Measurements from ENCODE around the gene LYG2. TPM values are rescaled to one million over a fixed set of nuclear protein-coding genes. Genes with fewer than 3 reads are reported as not detected.

The LYG2 gene
- total and polyA plus RNA-seq, 2 of the 4 experiments (the other 2 are of a cell fraction) = not detected

DNA sequence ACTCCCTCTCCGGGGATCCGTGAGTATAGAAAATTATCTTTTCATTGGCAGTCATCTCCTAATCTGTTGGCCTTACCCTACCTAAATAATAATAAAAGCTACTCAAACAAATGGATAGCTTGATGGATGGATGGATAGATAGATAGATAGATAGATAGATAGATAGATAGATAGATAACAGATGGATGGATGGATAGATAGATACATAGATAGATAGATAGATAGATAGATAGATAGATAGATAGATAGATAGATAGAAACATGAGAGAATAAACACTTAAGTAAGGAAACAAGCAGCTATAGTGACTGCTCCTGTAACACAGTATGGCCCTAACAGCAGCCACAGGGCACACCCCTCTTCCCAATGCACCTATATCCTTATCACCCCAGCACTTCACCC lies 39.4 kb downstream of the LYG2 start:
- H2AK5ac ChIP-seq (ENCODE audit: low read depth, low read length) = no peak overlapping the region
- no peaks in the 10 kb centered on the region for H4K20me1 ChIP-seq (ENCODE audit: insufficient read depth, low read length)
- no peak overlapping the region for H4K8ac ChIP-seq (ENCODE audit: low read depth in 2 of 2, low read length in 2 of 2)
- no peak overlapping the region for H3K4me3 ChIP-seq (ENCODE audit: insufficient read depth, low read depth, low read length)
- H3K4me1 ChIP-seq (ENCODE audit: control insufficient read depth, insufficient read depth, low read length) = no peaks in the 10 kb centered on the region
- no peak for DNase-seq
- peaks cover 4% of the 10 kb centered on the region; the same call in 1 of the 2 replicates for H3K9me1 ChIP-seq (ENCODE audit: insufficient read depth, low read length)
- H3K14ac ChIP-seq (replicated peaks; ENCODE audit: low read depth, low read length) = no peak overlapping the region
- H2BK20ac ChIP-seq (ENCODE audit: low read depth, low read length) = no peak overlapping the region
- H2BK15ac ChIP-seq (ENCODE audit: low read depth, low read length) = no peak overlapping the region
- H4K91ac ChIP-seq (ENCODE audit: insufficient read depth, low read depth, low read length) = no peak overlapping the region
- TF ChIP-seq FOS (IDR thresholded peaks at IDR 0.05; ENCODE audit: low read depth, low read length) = no peak
- TF ChIP-seq MXI1 (IDR thresholded peaks at IDR 0.05; ENCODE audit: borderline replicate concordance, low read depth, low read length) = no peak
- TF ChIP-seq, protein P1, sequence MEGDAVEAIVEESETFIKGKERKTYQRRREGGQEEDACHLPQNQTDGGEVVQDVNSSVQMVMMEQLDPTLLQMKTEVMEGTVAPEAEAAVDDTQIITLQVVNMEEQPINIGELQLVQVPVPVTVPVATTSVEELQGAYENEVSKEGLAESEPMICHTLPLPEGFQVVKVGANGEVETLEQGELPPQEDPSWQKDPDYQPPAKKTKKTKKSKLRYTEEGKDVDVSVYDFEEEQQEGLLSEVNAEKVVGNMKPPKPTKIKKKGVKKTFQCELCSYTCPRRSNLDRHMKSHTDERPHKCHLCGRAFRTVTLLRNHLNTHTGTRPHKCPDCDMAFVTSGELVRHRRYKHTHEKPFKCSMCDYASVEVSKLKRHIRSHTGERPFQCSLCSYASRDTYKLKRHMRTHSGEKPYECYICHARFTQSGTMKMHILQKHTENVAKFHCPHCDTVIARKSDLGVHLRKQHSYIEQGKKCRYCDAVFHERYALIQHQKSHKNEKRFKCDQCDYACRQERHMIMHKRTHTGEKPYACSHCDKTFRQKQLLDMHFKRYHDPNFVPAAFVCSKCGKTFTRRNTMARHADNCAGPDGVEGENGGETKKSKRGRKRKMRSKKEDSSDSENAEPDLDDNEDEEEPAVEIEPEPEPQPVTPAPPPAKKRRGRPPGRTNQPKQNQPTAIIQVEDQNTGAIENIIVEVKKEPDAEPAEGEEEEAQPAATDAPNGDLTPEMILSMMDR (conservative IDR thresholded peaks at IDR 0.05; ENCODE audit: low read depth, low read length) = no peak
- no peak for TF ChIP-seq MAFK (IDR thresholded peaks at IDR 0.05; ENCODE audit: low read depth, low read length)
- TF ChIP-seq RFX5 (IDR thresholded peaks at IDR 0.05; ENCODE audit: low read depth, low read length) = no peak
- TF ChIP-seq MAZ (IDR thresholded peaks at IDR 0.05; ENCODE audit: borderline replicate concordance, low read depth, low read length) = no peak
- no peak for TF ChIP-seq RAD21 (IDR thresholded peaks at IDR 0.05; ENCODE audit: low read length)
- TF ChIP-seq CEBPB (IDR thresholded peaks at IDR 0.05; ENCODE audit: low read depth, low read length) = no peak
- no peak overlapping the region for H3K56ac ChIP-seq (ENCODE audit: extremely low read depth, insufficient read depth, low read length)
- no peaks in the 10 kb centered on the region for H3K36me3 ChIP-seq (ENCODE audit: control insufficient read depth, insufficient read depth, low read length)
- dilution Hi-C loops (cut with HindIII; ENCODE audit: low sequenced_read_pairs, unreplicated experiment) = no loop called here
- no peaks in the 10 kb centered on the region for H3K27me3 ChIP-seq (ENCODE audit: control insufficient read depth, insufficient read depth, low read length)
- H3K18ac ChIP-seq (ENCODE audit: low read depth, low read length) = no peak overlapping the region
- no peak overlapping the region for H3K4ac ChIP-seq (ENCODE audit: low read depth, low read length)
- WGBS, 2 experiments (ENCODE audit: extremely low coverage in 2 of 2, insufficient read length in 1 of 2) = no CpG with 5 or more reads among the region's 2 CpGs
- no peak overlapping the region for H3K27ac ChIP-seq (ENCODE audit: insufficient read depth, low read length)
- H4K5ac ChIP-seq (ENCODE audit: low read depth, low read length) = no peak overlapping the region
- no peak overlapping the region for H2AK9ac ChIP-seq (replicated peaks; ENCODE audit: low read depth, low read length, poor library complexity)
- H2BK5ac ChIP-seq (ENCODE audit: low read depth, low read length, poor library complexity, severe bottlenecking) = no peak overlapping the region
- H3K23ac ChIP-seq (ENCODE audit: low read depth, low read length) = no peak overlapping the region
- H3K9ac ChIP-seq (ENCODE audit: low read depth, low read length) = no peak overlapping the region
- no peak overlapping the region for H2BK120ac ChIP-seq (ENCODE audit: low read depth, low read length)
- CTCF ChIA-PET = interaction anchor here (0.7 kb wide), 1 partner anchor 508 kb away, joined by 3 read pairs; no protein-coding TSS in a partner anchor
- no peak for ATAC-seq (ENCODE audit: low read depth)
- H2AFZ ChIP-seq (replicated peaks; ENCODE audit: low read length, poor library complexity) = no peak overlapping the region
- no peaks in the 10 kb centered on the region for H3K79me1 ChIP-seq (ENCODE audit: low read depth in 1 of 2, low read length in 2 of 2)
- no peaks in the 10 kb centered on the region for H3K9me3 ChIP-seq (ENCODE audit: control insufficient read depth, insufficient read depth, low read length)
- BruUV-seq (replicated peaks) = no TSS peak
- POLR2A ChIA-PET (ENCODE audit: unreplicated experiment) = no interaction called here
- in situ Hi-C loops (cut with MboI; ENCODE audit: low sequenced_read_pairs) = no loop called here
- no peak overlapping the region for H3K4me2 ChIP-seq (ENCODE audit: low read depth, low read length)
- intact Hi-C loops (cut with micrococcal nuclease) = no loop called here
